ENCODE results near the gene HS2ST1.

DNA sequence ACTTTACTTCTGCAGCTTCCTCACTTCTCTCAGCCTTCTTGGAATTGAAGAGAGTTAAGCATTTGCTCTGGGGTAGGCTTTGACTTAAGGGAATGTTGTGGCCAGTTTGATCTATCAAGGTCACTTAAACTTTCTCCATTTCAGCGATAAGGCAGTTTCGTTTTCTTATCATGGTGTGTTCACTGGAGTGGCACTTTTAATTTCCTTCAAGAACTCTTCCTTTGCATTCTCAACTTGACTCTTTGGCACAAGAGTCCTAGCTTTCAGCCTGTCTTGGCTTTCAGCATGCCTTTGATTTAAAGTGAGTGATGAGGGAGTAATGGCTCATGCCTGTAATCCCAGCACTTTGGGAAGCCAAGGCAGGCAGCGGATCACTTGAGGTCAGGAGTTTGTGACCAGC is 38.7 kb downstream of the HS2ST1 start:
- TF ChIP-seq, protein P1, sequence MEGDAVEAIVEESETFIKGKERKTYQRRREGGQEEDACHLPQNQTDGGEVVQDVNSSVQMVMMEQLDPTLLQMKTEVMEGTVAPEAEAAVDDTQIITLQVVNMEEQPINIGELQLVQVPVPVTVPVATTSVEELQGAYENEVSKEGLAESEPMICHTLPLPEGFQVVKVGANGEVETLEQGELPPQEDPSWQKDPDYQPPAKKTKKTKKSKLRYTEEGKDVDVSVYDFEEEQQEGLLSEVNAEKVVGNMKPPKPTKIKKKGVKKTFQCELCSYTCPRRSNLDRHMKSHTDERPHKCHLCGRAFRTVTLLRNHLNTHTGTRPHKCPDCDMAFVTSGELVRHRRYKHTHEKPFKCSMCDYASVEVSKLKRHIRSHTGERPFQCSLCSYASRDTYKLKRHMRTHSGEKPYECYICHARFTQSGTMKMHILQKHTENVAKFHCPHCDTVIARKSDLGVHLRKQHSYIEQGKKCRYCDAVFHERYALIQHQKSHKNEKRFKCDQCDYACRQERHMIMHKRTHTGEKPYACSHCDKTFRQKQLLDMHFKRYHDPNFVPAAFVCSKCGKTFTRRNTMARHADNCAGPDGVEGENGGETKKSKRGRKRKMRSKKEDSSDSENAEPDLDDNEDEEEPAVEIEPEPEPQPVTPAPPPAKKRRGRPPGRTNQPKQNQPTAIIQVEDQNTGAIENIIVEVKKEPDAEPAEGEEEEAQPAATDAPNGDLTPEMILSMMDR (IDR thresholded peaks at IDR 0.05) = no peak
- TF ChIP-seq POLR2A (IDR thresholded peaks at IDR 0.05) (no peak), EP300 (IDR thresholded peaks at IDR 0.05) (no peak)

All from ovary (tissue), 3 donors.